ENCODE data around the gene SMARCA2. TPM values are rescaled to one million over a fixed set of nuclear protein-coding genes. Genes with fewer than 3 reads are reported as not detected.

Gene SMARCA2
- total RNA-seq, 2 experiments from 2014 or later, result 168 to 188 TPM

DNA sequence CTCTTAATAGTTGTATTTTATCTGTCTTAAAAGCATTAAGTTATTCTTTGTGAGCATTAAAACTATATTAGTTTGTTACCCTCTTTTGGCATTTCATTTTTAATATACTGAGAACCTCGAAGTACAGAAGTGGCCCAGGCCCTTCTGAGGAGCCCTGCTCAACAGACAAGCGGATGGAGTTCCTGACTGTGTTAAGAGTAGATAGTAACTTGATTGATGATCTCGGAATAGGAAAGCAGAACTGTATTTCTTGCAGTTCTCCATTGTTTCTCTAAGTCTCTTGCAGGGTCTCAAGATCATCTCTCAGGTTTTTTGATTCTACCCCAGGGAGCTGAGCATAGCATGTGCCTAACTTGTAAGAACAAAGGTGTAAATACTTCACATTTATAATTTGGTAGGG is 139.6 kb downstream of the SMARCA2 start:
- H3K36me3 Mint-ChIP-seq, result peaks cover 15% of the 10 kb centered on the region
- no peak overlapping the region for H3K4me3 Mint-ChIP-seq
- H3K4me1 Mint-ChIP-seq, result peaks cover 26% of the 10 kb centered on the region
- no peaks in the 10 kb centered on the region for H3K27me3 Mint-ChIP-seq
- H3K27ac Mint-ChIP-seq, result no peak overlapping the region
- ATAC-seq, result no peak
- H3K9me3 Mint-ChIP-seq (ENCODE audit: low read depth), result peaks cover 2% of the 10 kb centered on the region
- no peak for DNase-seq
- CTCF ChIA-PET, result no interaction called here

DNA sequence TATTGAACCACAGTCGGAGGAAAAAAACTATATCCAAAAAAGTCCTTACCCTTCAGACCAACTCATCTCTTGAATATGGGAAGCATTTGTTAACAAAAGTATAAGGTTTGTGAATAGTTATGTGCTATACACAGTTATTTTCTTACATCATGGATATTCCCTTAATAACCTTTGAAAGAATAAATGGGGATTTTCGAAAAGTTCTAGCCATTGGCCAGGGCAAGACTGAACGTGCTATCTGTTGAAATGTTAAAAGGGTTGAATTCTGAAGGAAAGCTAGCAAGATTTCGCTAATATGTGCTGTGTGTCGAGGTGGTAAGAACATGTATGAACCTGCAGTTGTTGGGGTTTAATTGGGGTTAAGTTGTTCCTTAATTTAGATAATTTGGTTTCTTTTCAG is 140.8 kb downstream of the SMARCA2 start:
- peaks cover 7% of the 10 kb centered on the region for H3K36me3 Mint-ChIP-seq

GRCh38 chr9:2157277-2158110 is 142.3 kb downstream of the SMARCA2 start:
- peak overlapping the region; percentile 83 for H3K27ac Mint-ChIP-seq
- H3K36me3 Mint-ChIP-seq, result peaks cover 12% of the 10 kb centered on the region
- DNase-seq (peak; percentile 62), ATAC-seq (peak; percentile 77)
- H3K27me3 Mint-ChIP-seq, result no peaks in the 10 kb centered on the region
- peaks cover 34% of the 10 kb centered on the region for H3K4me1 Mint-ChIP-seq
- no peaks in the 10 kb centered on the region for H3K9me3 Mint-ChIP-seq (ENCODE audit: low read depth)
- CTCF ChIA-PET, result no interaction called here
- peak overlapping the region; percentile 79 for H3K4me3 Mint-ChIP-seq

More for the DNA sequence above, 140.8 kb downstream of the SMARCA2 start:
- ATAC-seq (no peak), DNase-seq (no peak)
- CTCF ChIA-PET, result no interaction called here
- no peak overlapping the region for H3K27ac Mint-ChIP-seq
- H3K4me3 Mint-ChIP-seq, result no peak overlapping the region
- peaks cover 2% of the 10 kb centered on the region for H3K9me3 Mint-ChIP-seq (ENCODE audit: low read depth)
- peaks cover 34% of the 10 kb centered on the region for H3K4me1 Mint-ChIP-seq
- H3K27me3 Mint-ChIP-seq, result no peaks in the 10 kb centered on the region

GRCh38 chr9:2158111-2158610 is 143.0 kb downstream of the SMARCA2 start:
- Mint-ChIP-seq H3K27ac (peak overlapping the region; percentile 83), H3K27me3 (no peaks in the 10 kb centered on the region), H3K9me3 (ENCODE audit: low read depth) (no peaks in the 10 kb centered on the region), H3K4me1 (peaks cover 34% of the 10 kb centered on the region), H3K4me3 (peak overlapping the region; percentile 79), H3K36me3 (peaks cover 15% of the 10 kb centered on the region)
- peak; percentile 46 for DNase-seq
- CTCF ChIA-PET, result no interaction called here
- peak; percentile 64 for ATAC-seq

GRCh38 chr9:2158766-2159430 is 143.8 kb downstream of the SMARCA2 start:
- DNase-seq, result no peak
- Mint-ChIP-seq H3K36me3 (peaks cover 21% of the 10 kb centered on the region), H3K9me3 (ENCODE audit: low read depth) (no peaks in the 10 kb centered on the region), H3K27ac (peak overlapping the region; percentile 73), H3K27me3 (no peaks in the 10 kb centered on the region), H3K4me3 (peak overlapping the region; percentile 79), H3K4me1 (peaks cover 41% of the 10 kb centered on the region)
- CTCF ChIA-PET, result no interaction called here
- ATAC-seq, result no peak

DNA sequence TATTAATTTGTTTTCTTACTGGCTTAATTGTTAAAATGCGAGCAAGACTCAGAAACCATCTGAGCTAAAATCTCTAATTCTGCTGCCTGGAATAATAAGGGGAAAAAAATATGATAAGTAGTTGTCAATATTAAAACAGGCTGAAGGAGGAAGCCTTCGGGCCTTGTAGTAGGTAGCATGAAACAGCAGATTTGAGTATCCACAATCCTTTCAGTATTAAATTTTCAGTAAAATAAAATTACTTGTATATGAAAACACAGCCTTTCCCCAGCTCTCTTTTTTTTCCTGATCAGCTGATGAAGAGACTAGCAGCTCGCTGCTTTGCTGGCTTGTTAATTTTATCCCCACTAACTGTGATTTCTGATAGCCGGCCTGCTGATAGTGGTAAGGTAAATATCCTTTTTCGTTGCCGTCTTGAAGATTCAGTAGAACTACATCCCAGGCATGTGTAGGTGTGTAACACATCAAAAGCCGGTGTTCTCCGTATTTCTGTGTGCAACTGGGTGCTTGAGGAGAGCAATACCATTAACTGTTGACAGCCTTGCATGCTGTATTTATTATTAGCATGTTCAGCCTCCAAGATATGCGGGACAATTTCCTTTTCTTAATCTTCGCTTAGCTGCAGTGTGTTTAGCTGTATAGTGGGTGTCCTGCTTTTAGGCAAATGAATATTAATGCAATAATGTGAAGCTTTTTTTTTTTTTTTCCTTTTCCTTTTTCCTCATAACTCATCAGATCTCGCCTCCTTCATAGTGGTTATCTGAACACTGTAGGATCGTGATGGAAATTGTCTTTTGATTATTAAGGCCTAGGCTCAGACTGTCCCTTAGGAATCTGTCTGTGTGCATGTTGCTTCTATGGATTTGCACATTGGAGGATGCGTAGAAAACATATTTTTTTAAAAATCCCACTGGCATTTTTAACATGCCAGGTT is 144.6 kb downstream of the SMARCA2 start:
- CTCF ChIA-PET, result no interaction called here
- no peak for DNase-seq
- Mint-ChIP-seq H3K36me3 (peaks cover 25% of the 10 kb centered on the region), H3K27ac (no peak overlapping the region), H3K4me1 (peaks cover 48% of the 10 kb centered on the region), H3K9me3 (ENCODE audit: low read depth) (no peaks in the 10 kb centered on the region), H3K27me3 (no peaks in the 10 kb centered on the region), H3K4me3 (no peak overlapping the region)
- ATAC-seq, result no peak

DNA sequence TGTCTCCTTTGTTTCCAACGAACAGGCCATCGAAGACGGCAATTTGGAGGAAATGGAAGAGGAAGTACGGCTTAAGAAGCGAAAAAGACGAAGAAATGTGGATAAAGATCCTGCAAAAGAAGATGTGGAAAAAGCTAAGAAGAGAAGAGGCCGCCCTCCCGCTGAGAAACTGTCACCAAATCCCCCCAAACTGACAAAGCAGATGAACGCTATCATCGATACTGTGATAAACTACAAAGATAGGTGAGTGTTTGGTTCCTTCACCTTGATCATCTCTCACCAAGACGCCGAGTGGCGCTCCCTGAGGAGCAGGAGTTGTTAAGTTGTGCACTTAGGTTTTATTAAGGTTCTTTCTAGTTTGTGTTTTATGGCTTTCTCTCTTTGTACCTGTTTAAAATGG is 146.5 kb downstream of the SMARCA2 start:
- Mint-ChIP-seq H3K4me3 (no peak overlapping the region), H3K27me3 (no peaks in the 10 kb centered on the region), H3K9me3 (ENCODE audit: low read depth) (no peaks in the 10 kb centered on the region), H3K27ac (no peak overlapping the region), H3K4me1 (peaks cover 45% of the 10 kb centered on the region), H3K36me3 (peaks cover 35% of the 10 kb centered on the region)
- ATAC-seq (no peak), DNase-seq (no peak)
- CTCF ChIA-PET, result interaction anchor here (1.4 kb wide), 1 partner anchor 20 kb away, joined by 4 read pairs; no protein-coding TSS in a partner anchor

GRCh38 chr9:2163231-2163885 is 148.2 kb downstream of the SMARCA2 start:
- CTCF ChIA-PET, result no interaction called here
- peaks cover 40% of the 10 kb centered on the region for H3K36me3 Mint-ChIP-seq
- no peak for ATAC-seq
- no peak overlapping the region for H3K27ac Mint-ChIP-seq
- no peaks in the 10 kb centered on the region for H3K9me3 Mint-ChIP-seq (ENCODE audit: low read depth)
- no peaks in the 10 kb centered on the region for H3K27me3 Mint-ChIP-seq
- no peak for DNase-seq
- H3K4me1 Mint-ChIP-seq, result peaks cover 30% of the 10 kb centered on the region
- no peak overlapping the region for H3K4me3 Mint-ChIP-seq

DNA sequence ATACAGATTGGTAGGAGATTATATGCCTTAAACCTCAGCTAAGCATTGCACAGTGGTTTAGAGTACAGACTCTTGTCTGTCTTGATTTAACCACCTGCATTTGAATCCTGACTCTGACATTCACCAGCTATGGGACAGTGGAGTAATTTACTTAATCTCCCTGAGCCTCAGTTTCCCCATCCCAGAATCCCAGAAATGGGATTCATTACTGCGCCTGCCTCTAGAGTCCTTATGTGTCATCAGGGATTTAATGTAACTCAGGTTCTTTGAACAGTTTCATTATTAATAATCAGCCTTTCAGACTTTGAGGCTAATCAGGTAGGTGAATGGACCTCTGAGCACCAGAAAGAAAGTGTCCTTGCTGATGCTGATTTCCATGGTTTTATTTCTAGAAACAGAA is 149.1 kb downstream of the SMARCA2 start:
- CTCF ChIA-PET, result no interaction called here
- DNase-seq (no peak), ATAC-seq (no peak)
- Mint-ChIP-seq H3K27ac (no peak overlapping the region), H3K27me3 (no peaks in the 10 kb centered on the region), H3K36me3 (peaks cover 43% of the 10 kb centered on the region), H3K9me3 (ENCODE audit: low read depth) (no peaks in the 10 kb centered on the region), H3K4me1 (peaks cover 24% of the 10 kb centered on the region), H3K4me3 (no peak overlapping the region)

DNA sequence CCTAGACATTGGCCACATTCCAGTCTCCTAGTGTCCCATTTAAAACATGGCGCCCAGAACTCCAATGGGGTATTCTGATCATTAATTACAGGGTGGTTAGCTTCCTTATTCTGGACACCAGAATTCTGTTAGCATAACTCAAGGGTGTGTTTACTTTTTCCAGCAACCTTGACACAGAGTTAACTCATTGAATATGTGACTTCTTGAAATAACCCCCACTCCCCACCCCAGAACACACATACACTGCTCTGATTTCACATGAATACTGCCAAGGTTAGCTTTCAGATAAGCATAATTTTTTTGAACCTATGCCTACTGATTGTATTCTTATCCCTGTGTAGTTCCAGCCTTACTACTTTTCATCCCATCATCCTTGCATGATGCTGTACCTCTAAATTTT is 151.1 kb downstream of the SMARCA2 start:
- H3K27ac Mint-ChIP-seq, result no peak overlapping the region
- peaks cover 14% of the 10 kb centered on the region for H3K4me1 Mint-ChIP-seq
- ATAC-seq (no peak), DNase-seq (no peak)
- no peaks in the 10 kb centered on the region for H3K9me3 Mint-ChIP-seq (ENCODE audit: low read depth)
- H3K27me3 Mint-ChIP-seq, result no peaks in the 10 kb centered on the region
- peaks cover 51% of the 10 kb centered on the region for H3K36me3 Mint-ChIP-seq
- H3K4me3 Mint-ChIP-seq, result no peak overlapping the region
- CTCF ChIA-PET, result interaction anchor here (1.0 to 1.4 kb wide), 2 partner anchors 11 to 16 kb away, joined by 4 to 5 read pairs; no protein-coding TSS in a partner anchor

GRCh38 chr9:2169035-2169434 is 153.9 kb downstream of the SMARCA2 start:
- no peak for ATAC-seq
- no peak for DNase-seq
- H3K9me3 Mint-ChIP-seq (ENCODE audit: low read depth), result peaks cover 3% of the 10 kb centered on the region
- CTCF ChIA-PET, result no interaction called here
- H3K36me3 Mint-ChIP-seq, result peaks cover 50% of the 10 kb centered on the region
- H3K4me3 Mint-ChIP-seq, result no peak overlapping the region
- H3K4me1 Mint-ChIP-seq, result peaks cover 5% of the 10 kb centered on the region
- H3K27ac Mint-ChIP-seq, result no peak overlapping the region
- no peaks in the 10 kb centered on the region for H3K27me3 Mint-ChIP-seq

DNA sequence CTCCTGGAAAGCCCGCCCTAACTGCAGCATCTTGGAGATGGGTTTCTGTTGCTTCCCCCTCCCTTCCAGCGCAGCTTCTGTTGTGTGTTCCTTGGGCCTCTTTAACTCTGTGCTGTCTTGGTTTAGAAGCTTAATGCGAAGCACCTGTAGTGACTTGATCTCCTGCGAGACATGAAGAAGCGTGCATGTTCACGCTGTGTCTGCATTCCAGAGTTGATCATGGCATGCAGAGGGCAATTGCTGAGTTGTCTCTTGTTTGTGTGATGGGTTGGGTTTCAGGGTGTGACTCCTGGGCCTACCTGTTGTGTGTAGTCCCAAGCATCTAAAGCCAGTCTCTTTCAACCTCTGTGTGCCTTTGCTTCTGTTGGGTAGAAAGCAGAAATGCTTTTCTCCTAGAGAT is 155.6 kb downstream of the SMARCA2 start:
- Mint-ChIP-seq H3K9me3 (ENCODE audit: low read depth) (peaks cover 3% of the 10 kb centered on the region), H3K4me1 (no peaks in the 10 kb centered on the region), H3K27me3 (no peaks in the 10 kb centered on the region), H3K4me3 (no peak overlapping the region), H3K27ac (no peak overlapping the region), H3K36me3 (peaks cover 43% of the 10 kb centered on the region)
- DNase-seq (no peak), ATAC-seq (no peak)
- CTCF ChIA-PET, result no interaction called here

GRCh38 chr9:2173170-2173569 is 158.0 kb downstream of the SMARCA2 start:
- Mint-ChIP-seq H3K27me3 (no peaks in the 10 kb centered on the region), H3K4me1 (no peaks in the 10 kb centered on the region), H3K9me3 (ENCODE audit: low read depth) (peaks cover 3% of the 10 kb centered on the region), H3K36me3 (peaks cover 34% of the 10 kb centered on the region), H3K4me3 (no peak overlapping the region), H3K27ac (no peak overlapping the region)
- ATAC-seq (no peak), DNase-seq (no peak)
- CTCF ChIA-PET, result no interaction called here
